GM19025 (cell line): ENCODE results near the gene GPR137.

Experiments used
- ATAC-seq: cut with Tn5 transposase; IDR thresholded peaks from one replicate; pipeline ENCODE4 v1.9.1; 2021; ENCODE audit warnings: mild to moderate bottlenecking, low read depth, moderate library complexity; ENCODE audit not compliant: unreplicated experiment

The GPR137 gene

GRCh38 chr11:64263021-64263946, 22.4 kb upstream of the GPR137 start:
- ATAC-seq: no peak

- ATAC-seq: no peak
These were observed 21.7 kb upstream of the GPR137 start for GRCh38 chr11:64263947-64264317.

DNA sequence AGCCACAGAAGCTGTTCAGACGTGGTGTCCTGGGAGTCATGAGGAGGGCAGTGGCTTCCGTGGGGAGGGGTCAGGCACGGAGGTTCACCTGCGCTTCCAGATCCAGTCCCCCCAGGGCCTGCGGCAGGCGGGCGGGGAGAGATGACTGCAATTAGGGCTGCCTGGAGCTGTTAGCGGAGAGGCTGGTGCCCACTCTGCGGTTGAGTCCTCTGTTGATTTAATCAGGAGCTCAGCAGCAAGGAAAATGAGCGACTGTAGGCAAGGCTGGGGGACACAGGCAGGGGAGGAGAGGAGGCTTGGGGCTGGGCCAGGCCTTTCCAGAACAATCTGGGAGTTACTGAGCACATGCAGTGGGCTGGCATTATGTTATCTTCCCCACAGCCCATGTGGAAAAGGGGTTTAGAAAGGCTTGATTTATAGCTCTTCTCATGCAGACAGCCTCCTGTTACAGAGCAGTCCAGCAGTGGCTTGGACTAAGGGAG, 21.2 kb upstream of the GPR137 start:
- ATAC-seq: no peak

DNA sequence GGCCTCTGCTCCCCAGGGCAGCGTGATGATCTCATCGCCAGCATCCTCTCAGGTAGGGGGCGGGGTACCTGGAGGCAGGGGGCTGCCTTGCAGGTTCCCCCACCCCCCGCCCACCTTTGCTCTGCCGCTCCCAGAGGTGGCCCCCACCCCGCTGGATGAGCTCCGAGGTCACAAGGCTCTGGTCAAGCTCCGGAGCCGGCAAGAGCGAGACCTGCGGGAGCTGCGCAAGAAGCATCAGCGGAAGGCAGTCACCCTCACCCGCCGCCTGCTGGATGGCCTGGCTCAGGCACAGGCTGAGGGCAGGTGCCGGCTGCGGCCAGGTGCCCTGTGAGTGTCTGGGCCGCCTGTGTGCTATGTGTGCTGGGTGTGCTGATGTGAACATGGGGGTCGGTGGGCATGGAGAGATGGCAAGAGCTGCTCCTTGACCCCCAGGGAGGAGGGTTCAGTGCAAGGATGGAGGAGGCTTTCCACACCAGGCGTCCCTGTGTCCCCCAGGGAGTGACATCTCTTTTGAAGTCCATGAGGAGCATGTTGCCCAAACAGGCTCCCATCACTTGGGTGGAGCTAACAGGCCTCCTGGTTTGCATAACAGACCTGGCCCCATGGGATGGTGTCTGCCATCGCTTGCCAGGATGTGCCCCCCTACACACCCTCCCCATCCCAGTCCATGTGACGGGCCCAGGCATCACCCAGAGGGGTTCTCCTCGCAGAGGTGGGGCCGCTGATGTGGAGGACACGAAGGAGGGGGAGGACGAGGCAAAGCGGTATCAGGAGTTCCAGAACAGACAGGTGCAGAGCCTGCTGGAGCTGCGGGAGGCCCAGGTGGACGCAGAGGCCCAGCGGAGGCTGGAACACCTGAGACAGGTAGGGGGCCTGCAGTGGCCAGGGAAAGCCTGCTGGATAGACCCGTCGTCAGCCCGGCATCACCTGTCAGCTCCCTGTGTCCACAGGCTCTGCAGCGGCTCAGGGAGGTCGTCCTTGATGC, 20.2 kb upstream of the GPR137 start:
- ATAC-seq: no peak

GRCh38 chr11:64266339-64266738, 19.3 kb upstream of the GPR137 start:
- no peak for ATAC-seq

DNA sequence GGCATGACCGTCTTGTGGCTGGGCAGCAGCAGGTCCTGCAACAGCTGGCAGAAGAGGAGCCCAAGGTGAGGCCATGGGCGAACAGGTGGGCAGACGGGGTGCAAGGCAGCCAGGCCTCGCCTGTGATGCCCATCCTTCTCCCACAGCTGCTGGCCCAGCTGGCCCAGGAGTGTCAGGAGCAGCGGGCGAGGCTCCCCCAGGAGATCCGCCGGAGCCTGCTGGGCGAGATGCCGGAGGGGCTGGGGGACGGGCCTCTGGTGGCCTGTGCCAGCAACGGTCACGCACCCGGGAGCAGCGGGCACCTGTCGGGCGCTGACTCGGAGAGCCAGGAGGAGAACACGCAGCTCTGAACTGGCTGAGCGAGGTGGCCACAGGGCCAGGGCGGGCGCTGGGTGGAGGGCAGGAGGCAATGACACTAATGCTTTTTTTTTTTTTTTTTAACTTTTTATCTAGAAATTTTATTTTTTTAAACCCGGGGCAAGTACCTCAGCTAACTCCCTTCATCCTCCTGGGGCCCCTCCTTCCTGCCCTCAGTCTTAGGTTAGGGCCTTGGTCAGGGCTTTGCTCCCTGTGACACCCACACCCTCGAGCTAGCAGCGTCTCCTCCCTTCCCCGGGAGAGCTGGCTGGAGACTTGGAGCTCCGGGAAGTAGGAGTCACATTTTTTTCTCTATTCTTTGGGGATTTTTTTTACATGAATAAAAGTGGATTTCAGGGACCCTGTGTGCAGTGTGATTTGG, 18.3 kb upstream of the GPR137 start:
- ATAC-seq: no peak

DNA sequence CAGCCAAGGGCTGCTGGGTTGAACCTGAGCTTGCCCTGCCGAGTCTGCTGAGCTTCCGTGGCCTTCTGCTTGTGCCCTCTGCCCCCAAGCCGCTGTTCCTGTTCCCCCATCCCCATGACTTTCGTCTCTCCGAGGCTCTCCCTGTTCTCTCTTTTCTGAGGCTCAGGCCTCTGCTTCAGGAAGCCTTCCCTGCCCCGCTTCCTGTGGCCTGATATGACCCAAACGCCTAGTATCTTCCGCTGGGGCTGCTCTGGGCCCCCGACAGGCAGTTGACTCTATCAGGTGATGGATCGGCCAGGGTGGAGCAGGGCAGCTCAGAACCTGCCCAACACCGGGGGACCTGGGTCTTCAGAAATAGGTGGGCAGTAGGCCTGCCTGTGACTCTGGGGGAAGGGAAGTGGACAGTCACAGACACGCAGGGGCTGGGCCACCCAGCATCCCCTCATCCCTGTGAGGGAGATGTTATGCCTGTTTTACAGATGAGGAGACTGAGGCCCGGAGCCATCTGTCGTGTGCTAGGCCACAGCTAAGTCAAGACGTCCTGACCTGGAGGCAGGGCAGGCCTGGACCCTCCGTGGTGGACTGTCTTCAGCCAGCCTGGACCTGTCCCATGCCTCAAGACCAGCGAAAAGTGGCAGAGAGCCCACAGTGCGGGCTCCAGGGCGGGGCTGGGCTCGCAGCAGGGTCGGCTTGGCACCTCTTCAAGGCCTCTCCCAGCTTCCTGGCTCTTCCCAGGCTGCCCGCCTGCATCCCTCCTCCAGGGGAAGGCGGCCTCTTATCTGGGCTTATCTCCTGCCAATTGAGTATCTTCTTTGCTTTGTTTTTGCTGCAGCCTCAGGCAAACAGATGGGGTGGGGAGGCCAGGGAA, 17.4 kb upstream of the GPR137 start:
- ATAC-seq: no peak

DNA sequence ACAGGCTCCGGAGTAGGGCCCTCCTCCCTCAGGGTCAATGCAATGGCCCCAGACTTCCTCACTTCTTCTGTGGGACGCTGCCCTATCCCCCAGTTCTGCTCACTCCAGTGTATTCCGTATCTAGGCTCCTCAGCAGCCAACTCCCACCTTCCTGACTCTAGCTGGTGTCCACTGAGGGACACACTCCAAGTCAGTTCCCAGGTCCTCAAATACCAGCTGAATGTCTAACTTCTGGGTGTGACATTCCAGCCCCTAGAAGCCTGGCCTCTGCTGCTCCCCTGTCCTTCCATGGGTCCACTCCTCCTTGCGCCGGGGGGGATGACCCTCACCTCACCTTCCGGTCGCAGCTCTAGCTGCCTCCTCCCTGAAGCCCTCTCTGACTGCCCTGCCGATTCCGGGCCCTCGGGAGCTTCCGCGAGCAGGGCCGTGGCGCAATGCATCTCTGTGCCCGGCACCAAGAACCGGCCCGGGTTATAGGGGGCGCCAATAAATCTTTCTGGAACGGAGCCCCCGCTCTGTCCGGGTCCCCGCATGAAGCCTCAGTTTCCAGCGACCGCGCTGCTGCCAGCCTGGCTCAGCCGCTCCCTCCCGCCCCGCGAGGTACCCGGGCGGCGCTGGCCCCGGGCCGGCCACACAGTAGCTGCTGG, 16.6 kb upstream of the GPR137 start:
- ATAC-seq: peak; percentile 14

GRCh38 chr11:64269540-64270220, 16.0 kb upstream of the GPR137 start:
- peak; percentile 64 for ATAC-seq

DNA sequence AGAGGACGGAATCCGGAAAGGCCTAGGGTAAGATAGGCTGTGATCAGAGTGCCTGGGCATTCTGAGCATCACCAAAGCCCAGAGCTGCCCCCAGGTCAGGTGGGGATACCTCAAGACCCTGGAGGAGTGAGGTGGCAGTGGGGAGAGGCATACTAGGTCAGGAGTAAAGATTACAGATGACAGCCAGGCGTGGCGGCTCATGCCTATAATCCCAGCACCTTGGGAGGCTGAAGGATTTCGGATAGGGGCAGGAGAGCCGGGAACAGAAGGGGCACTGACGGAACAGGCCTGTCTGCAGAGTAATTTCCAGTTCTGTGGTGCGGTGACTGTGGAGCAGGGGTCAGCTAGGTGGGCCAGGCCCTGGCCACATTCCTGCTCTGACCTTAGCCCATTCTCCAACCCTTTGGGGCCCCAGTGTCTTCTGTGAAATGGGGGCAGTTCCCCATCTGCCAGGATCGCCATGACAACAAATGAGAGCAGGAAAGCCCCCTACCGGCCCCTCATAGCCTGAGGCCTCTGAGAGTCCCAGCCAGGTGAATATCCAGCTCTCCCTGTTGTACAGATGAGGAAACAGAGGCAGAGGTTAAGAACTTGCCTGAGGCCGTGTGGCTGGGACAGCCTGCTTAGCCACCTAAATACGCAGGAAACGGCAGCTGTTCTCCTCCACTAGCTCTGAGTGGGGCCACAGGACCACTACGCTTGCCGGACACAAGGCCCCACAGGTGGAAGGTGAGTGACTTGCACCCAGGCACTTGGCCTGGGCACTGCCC, 10.4 kb upstream of the GPR137 start:
- no peak for ATAC-seq

DNA sequence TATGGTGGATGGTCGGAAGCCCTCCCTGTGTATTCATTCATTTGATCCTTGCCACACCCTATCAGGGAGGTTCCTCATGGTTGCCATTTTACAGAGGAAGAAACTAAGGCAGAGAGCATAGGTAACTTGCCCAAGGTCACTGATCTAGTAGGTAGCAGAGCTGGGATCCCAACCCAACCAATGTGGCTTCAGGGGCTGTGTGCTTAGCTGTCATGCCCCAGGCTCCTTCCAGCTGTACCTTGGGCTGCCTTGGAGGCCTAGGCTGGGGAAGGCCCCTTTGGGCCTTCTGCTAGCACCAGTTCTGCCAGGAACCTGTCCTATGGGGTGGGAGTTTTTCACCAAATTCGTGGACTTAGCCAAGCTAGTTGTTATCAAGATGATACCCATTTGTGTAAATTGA, 9.8 kb upstream of the GPR137 start:
- no peak for ATAC-seq

- no peak for ATAC-seq
These were observed 8.8 kb upstream of the GPR137 start for GRCh38 chr11:64276653-64277431.

DNA sequence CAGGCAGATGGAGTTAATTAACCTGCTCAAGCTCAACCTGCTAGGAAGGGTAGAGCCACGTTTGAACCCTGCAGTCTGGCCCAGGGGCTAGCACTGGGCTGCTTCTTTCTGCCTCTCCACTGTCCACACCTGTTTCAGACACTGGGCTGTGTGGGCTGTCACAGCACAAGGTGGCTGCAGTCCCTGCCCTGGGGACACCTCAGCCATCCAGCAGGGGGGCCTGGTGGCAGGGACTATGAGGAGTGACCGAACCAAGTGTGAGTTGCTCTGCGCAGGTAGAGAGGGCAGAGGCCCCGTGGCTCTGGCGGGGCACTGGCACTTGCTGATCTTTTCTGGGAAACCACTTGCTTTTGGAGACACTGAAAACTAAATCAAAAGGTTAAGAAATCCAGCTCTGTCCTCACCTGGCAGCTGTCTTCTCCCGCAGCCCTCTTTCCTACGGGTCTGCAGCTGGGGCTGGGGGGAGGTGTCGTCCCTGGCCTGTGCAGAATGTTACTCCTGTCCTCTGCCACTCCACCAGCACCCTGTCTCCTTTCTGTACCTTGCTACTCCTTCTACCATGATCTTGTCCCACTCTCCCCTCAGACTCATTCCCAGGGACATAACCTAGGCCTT, 7.0 kb upstream of the GPR137 start:
- no peak for ATAC-seq

DNA sequence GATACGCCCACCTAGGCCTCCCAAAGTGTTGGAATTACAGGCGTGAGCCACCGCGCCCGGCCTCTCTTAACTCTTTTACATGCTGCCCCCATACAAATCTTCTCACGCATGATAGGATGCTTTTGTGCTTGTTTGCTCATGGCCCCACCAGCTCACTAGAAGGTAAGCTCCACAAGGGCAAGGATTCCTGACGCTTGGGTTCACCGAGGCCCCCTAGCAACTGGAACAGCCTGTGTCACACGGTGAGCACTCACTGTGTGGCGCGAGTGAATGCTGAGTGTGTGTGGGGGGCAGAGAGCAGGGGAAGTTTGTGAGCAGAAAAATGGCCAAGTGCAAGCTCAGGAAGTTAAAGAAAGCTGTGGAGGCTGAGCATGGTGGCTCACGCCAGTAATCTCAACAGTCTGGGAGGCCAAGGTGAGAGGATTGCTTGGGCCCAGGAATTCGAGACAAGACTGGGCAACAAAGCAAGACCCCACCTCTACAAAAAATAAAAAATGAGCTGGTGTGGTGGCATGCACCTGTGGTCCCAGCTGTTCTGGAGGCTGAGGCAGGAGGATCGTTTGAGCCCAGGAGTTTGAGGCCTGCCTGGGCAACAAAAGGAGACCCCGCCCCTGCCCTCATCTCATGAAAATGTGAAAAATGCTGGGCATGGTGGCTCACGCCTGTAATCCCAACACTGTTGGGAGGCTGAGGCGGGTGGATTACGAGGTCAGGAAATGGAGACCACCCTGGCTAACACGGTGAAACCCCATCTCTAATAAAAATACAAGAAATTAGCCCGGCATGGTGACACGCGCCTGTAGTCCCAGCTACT, 3.5 kb upstream of the GPR137 start:
- no peak for ATAC-seq

GRCh38 chr11:64283092-64283491, 2.6 kb upstream of the GPR137 start:
- ATAC-seq: no peak
